ENCODE results near the gene C10orf95. TPM values are rescaled to one million over a fixed set of nuclear protein-coding genes. Genes with fewer than 3 reads are reported as not detected.

C10orf95 gene
- total and polyA plus RNA-seq, 2 donors (not counting 1 experiment from before 2014, with no cell fraction given), result 0.32 to 0.63 TPM

GRCh38 chr10:102418622-102419268 lies 32.6 kb downstream of the C10orf95 start, which contains the start of gene PSD:
PSD (minus strand) TSS chr10:102418785; CDS start chr10:102417038, 1,747 bp downstream.
- ATAC-seq (ENCODE audit: low read depth) (no peak), DNase-seq (peak; percentile 29)
- WGBS (ENCODE audit: insufficient coverage), result 10% methylated on average over 34 of the region's 45 CpGs
- no peaks in the 10 kb centered on the region for H3K79me2 ChIP-seq (ENCODE audit: control insufficient read depth, insufficient read depth, low read length)
- Mint-ChIP-seq H3K27ac (peak within 1 kb of the TSS; percentile 59), H3K9me3 (ENCODE audit: insufficient read depth) (no peaks in the 10 kb centered on the region), H3K4me1 (peaks cover 38% of the 10 kb centered on the region), H3K4me3 (peak within 1 kb of the TSS; percentile 99), H3K27me3 (peaks cover 33% of the 10 kb centered on the region)
- H3K36me3 ChIP-seq (replicated peaks in 1 of 2; ENCODE audit: control extremely low read depth in 1 of 2, control insufficient read depth in 1 of 2, extremely low read depth in 1 of 2, insufficient read depth in 2 of 2, low read length in 1 of 2), result peaks cover 0 to 8% of the 10 kb centered on the region in 2 experiments
- H3K9me3 ChIP-seq (ENCODE audit: control extremely low read depth in 1 of 3, control insufficient read depth in 2 of 3, insufficient read depth in 1 of 3, low read length in 2 of 3), result peaks cover 0 to 12% (median 0%) of the 10 kb centered on the region in 3 donors
- CTCF ChIA-PET, result no interaction called here
- H3K4me2 ChIP-seq (replicated peaks; ENCODE audit: low read depth, low read length, poor library complexity, severe bottlenecking), result peak within 1 kb of the TSS; percentile 90
- POLR2A ChIA-PET, result interaction anchor here (0.7 kb wide), 1 partner anchor 24 kb away, joined by 3 read pairs; no protein-coding TSS in a partner anchor
- TF ChIP-seq CTCF (IDR thresholded peaks at IDR 0.05) (no peak), EZH2 (IDR thresholded peaks at IDR 0.05; ENCODE audit: borderline replicate concordance, insufficient read depth, low read depth, low read length, poor library complexity, severe bottlenecking) (no peak)
- H3K9ac ChIP-seq (ENCODE audit: low read length), result peak within 1 kb of the TSS; percentile 77
- intact Hi-C loops (cut with micrococcal nuclease), result no loop called here
- H3K27ac ChIP-seq (ENCODE audit: low read length in 2 of 2), result no peak within 1 kb of the TSS
- peaks cover 32 to 34% of the 10 kb centered on the region in 2 donors for H3K4me1 ChIP-seq (ENCODE audit: control insufficient read depth in 2 of 2, insufficient read depth in 2 of 2, low read length in 2 of 2)
- H3K27me3 ChIP-seq (replicated peaks in 1 of 4; ENCODE audit: control extremely low read depth in 1 of 4, control insufficient read depth in 3 of 4, insufficient read depth in 4 of 4, low read length in 3 of 4), result peaks cover 0 to 50% (median 30%) of the 10 kb centered on the region in 4 experiments
- H4K20me1 ChIP-seq (ENCODE audit: control insufficient read depth, insufficient read depth, low read length, poor library complexity, severe bottlenecking), result peaks cover 15% of the 10 kb centered on the region
- H2AFZ ChIP-seq (ENCODE audit: insufficient read depth, low read depth, low read length, poor library complexity, severe bottlenecking), result peak within 1 kb of the TSS; percentile 10
- H3K4me3 ChIP-seq (ENCODE audit: control extremely low read depth in 1 of 5, extremely low read depth in 1 of 5, insufficient read depth in 1 of 5, low read depth in 2 of 5, low read length in 4 of 5), result peak within 1 kb of the TSS in 4 of 5 experiments; percentile 34 to 92 (median 84)

GRCh38 chr10:102416695-102417094 lies 34.6 kb downstream of the C10orf95 start:
- Histone ChIP-seq H3K27ac (ENCODE audit: low read length in 2 of 2) (no peak overlapping the region), H3K79me2 (ENCODE audit: control insufficient read depth, insufficient read depth, low read length) (no peaks in the 10 kb centered on the region), H3K27me3 (replicated peaks in 1 of 4; ENCODE audit: control extremely low read depth in 1 of 4, control insufficient read depth in 3 of 4, insufficient read depth in 4 of 4, low read length in 3 of 4) (peaks cover 0 to 70% (median 36%) of the 10 kb centered on the region in 4 experiments), H4K20me1 (ENCODE audit: control insufficient read depth, insufficient read depth, low read length, poor library complexity, severe bottlenecking) (peaks cover 6% of the 10 kb centered on the region), H2AFZ (ENCODE audit: insufficient read depth, low read depth, low read length, poor library complexity, severe bottlenecking) (no peak overlapping the region), H3K4me3 (ENCODE audit: control extremely low read depth in 1 of 5, extremely low read depth in 1 of 5, insufficient read depth in 1 of 5, low read depth in 2 of 5, low read length in 4 of 5) (no peak overlapping the region), H3K4me2 (replicated peaks; ENCODE audit: low read depth, low read length, poor library complexity, severe bottlenecking) (no peak overlapping the region), H3K36me3 (replicated peaks in 1 of 2; ENCODE audit: control extremely low read depth in 1 of 2, control insufficient read depth in 1 of 2, extremely low read depth in 1 of 2, insufficient read depth in 2 of 2, low read length in 1 of 2) (no peaks in the 10 kb centered on the region), H3K9ac (ENCODE audit: low read length) (no peak overlapping the region), H3K9me3 (ENCODE audit: control extremely low read depth in 1 of 3, control insufficient read depth in 2 of 3, insufficient read depth in 1 of 3, low read length in 2 of 3) (peaks cover 0 to 14% (median 0%) of the 10 kb centered on the region in 3 donors), H3K4me1 (ENCODE audit: control insufficient read depth in 2 of 2, insufficient read depth in 2 of 2, low read length in 2 of 2) (peaks cover 24 to 25% of the 10 kb centered on the region in 2 donors)
- ChIA-PET CTCF (no interaction called here), POLR2A (no interaction called here)
- DNase-seq (peak; percentile 15), ATAC-seq (ENCODE audit: low read depth) (no peak)
- Mint-ChIP-seq H3K4me1 (peaks cover 33% of the 10 kb centered on the region), H3K4me3 (no peak overlapping the region), H3K27ac (no peak overlapping the region), H3K9me3 (ENCODE audit: insufficient read depth) (no peaks in the 10 kb centered on the region), H3K27me3 (peaks cover 47% of the 10 kb centered on the region)
- intact Hi-C loops (cut with micrococcal nuclease), result no loop called here
- 90% methylated on average over 20 of the region's 20 CpGs for WGBS (ENCODE audit: insufficient coverage)
- TF ChIP-seq EZH2 (IDR thresholded peaks at IDR 0.05; ENCODE audit: borderline replicate concordance, insufficient read depth, low read depth, low read length, poor library complexity, severe bottlenecking) (no peak), CTCF (IDR thresholded peaks at IDR 0.05) (no peak)

Data from B cell (primary cell).